Measurements from ENCODE around the gene TRAF3IP3. TPM values are rescaled to one million over a fixed set of nuclear protein-coding genes. Genes with fewer than 3 reads are reported as not detected.

Gene TRAF3IP3
- total RNA-seq, 1 experiment from 2014 or later, result not detected

DNA sequence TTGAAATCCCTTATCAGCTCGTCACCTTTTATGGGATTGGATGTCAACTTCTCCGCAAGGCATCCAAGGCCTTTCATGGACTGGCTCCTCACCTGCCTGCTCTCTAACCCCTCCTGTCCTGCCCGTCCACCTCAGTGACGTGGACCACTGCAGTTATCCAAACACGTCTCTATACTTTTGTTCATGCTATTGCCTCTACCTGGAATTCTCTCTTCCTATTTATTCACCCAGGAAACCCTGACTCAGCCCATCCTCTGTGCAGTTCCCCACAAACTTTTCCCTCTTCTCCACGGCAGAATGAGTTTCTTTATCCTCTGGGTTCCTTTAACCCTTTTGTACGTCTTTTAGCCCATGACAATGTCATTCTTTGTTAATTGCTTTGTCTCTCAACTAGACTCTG is 66.9 kb downstream of the TRAF3IP3 start:
- Histone ChIP-seq H3K4me3 (no peak overlapping the region), H3K27me3 (ENCODE audit: insufficient read depth, low read depth) (no peaks in the 10 kb centered on the region), H3K9me2 (ENCODE audit: insufficient read depth) (no peaks in the 10 kb centered on the region), H3K4me1 (replicated peaks; ENCODE audit: insufficient read depth) (peaks cover 4% of the 10 kb centered on the region; the same call in 1 of the 2 replicates), H3K27ac (no peak overlapping the region), H3K9me3 (ENCODE audit: insufficient read depth, low read depth) (no peaks in the 10 kb centered on the region), H2AFZ (no peak overlapping the region), H3K79me2 (ENCODE audit: low read depth) (no peaks in the 10 kb centered on the region), H3K36me3 (ENCODE audit: low read depth) (no peaks in the 10 kb centered on the region), H4K20me1 (ENCODE audit: insufficient read depth) (no peaks in the 10 kb centered on the region), H3F3A (ENCODE audit: insufficient read depth, low read depth) (peaks cover 13% of the 10 kb centered on the region; the same call in 1 of the 2 replicates), H3K4me2 (peak overlapping the region; percentile 25; the same call in 1 of the 2 replicates)
- DNase-seq, result no peak
- no peak for TF ChIP-seq CTCF (conservative IDR thresholded peaks at IDR 0.05)
- no peak for TF ChIP-seq EZH2 (IDR thresholded peaks at IDR 0.05; ENCODE audit: low read depth)
- ChIA-PET POLR2A (ENCODE audit: unreplicated experiment) (no interaction called here), CTCF (interaction anchor here (0.6 to 1.7 kb wide), 6 partner anchors 15 to 233 kb away, joined by 3 to 12 read pairs (median 4); partner anchors contain the start of gene IRF6)
- BruUV-seq (replicated peaks), result no TSS peak
- intact Hi-C loops (cut with micrococcal nuclease; ENCODE audit: unreplicated experiment), result loop anchor here (5.0 to 10.0 kb wide), 2 partner anchors 75 to 248 kb away; no protein-coding TSS in a partner anchor

- Histone ChIP-seq H3K27ac (no peak overlapping the region), H3K79me2 (ENCODE audit: low read depth) (peaks cover 5% of the 10 kb centered on the region), H3K4me1 (replicated peaks; ENCODE audit: insufficient read depth) (peaks cover 4% of the 10 kb centered on the region; the same call in 1 of the 2 replicates), H3K9me3 (ENCODE audit: insufficient read depth, low read depth) (no peaks in the 10 kb centered on the region), H2AFZ (no peak overlapping the region), H3K9me2 (ENCODE audit: insufficient read depth) (no peaks in the 10 kb centered on the region), H3F3A (ENCODE audit: insufficient read depth, low read depth) (peaks cover 13% of the 10 kb centered on the region; the same call in 1 of the 2 replicates), H3K4me3 (no peak overlapping the region), H3K27me3 (ENCODE audit: insufficient read depth, low read depth) (no peaks in the 10 kb centered on the region), H3K4me2 (peak overlapping the region; percentile 25; the same call in 1 of the 2 replicates), H4K20me1 (ENCODE audit: insufficient read depth) (no peaks in the 10 kb centered on the region), H3K36me3 (ENCODE audit: low read depth) (no peaks in the 10 kb centered on the region)
- no TSS peak for BruUV-seq (replicated peaks)
- no peak for DNase-seq
- TF ChIP-seq CTCF (conservative IDR thresholded peaks at IDR 0.05) (peak; percentile 87), EZH2 (IDR thresholded peaks at IDR 0.05; ENCODE audit: low read depth) (no peak)
- POLR2A ChIA-PET (ENCODE audit: unreplicated experiment), result interaction anchor here (0.6 kb wide), 1 partner anchor 47 kb away, joined by 4 read pairs; no protein-coding TSS in a partner anchor
- intact Hi-C loops (cut with micrococcal nuclease; ENCODE audit: unreplicated experiment), result loop anchor here (5.0 to 10.0 kb wide), 2 partner anchors 76 to 249 kb away; no protein-coding TSS in a partner anchor
- CTCF ChIA-PET, result interaction anchor here (0.6 to 1.7 kb wide), 6 partner anchors 15 to 232 kb away, joined by 3 to 12 read pairs (median 4); partner anchors contain the start of gene IRF6
Observed at GRCh38 chr1:209823143-209824041, 67.5 kb downstream of the TRAF3IP3 start.

DNA sequence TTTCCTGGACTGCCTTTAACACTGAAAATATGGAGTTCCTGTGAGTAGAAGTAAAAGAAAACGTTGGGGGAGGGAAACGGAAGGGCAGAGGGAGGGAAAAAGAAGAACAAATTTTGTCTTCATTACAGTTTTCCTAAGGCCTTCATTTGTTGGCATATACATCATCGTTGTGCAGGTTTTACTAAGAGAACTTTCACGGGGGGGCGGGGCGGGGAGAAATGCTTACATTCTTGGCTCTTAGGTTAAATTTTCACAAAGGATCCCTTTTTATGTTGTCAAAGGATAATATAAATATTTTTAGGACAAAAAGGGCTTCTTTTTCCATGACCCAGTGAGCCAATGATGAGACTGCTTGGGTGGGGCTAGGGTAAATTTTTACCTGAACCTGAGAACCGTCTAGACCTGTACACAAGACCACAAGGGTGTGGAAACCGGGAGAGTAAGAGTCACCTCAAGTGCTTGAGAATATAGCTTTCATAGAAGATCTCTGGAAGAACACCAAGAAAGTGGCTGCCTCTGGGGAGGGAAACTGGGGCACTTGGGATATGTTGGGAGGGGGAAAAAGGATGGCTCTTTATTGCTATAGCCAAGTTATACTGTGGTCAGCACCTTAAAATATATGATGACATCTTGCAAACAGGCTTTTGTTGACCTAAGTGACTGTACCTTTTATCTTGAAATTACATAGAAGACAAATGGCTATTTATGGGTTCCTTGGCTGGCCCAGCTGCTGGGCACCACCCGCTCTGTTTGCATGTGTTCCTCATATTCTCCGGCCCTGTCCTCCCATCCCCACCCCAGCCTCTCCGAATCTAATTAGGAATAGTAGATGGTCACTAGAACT is 70.0 kb downstream of the TRAF3IP3 start:
- H3K27ac ChIP-seq, result no peak overlapping the region

More for the DNA sequence above, 70.0 kb downstream of the TRAF3IP3 start:
- Histone ChIP-seq H3K4me2 (no peak overlapping the region), H3K9me3 (ENCODE audit: insufficient read depth, low read depth) (no peaks in the 10 kb centered on the region), H3K79me2 (ENCODE audit: low read depth) (peaks cover 28% of the 10 kb centered on the region), H4K20me1 (ENCODE audit: insufficient read depth) (peaks cover 3% of the 10 kb centered on the region; the same call in 1 of the 2 replicates), H3K36me3 (ENCODE audit: low read depth) (peaks cover 15% of the 10 kb centered on the region), H3K4me3 (no peak overlapping the region), H3F3A (ENCODE audit: insufficient read depth, low read depth) (peaks cover 16% of the 10 kb centered on the region; the same call in 1 of the 2 replicates), H3K27me3 (ENCODE audit: insufficient read depth, low read depth) (no peaks in the 10 kb centered on the region), H3K4me1 (replicated peaks; ENCODE audit: insufficient read depth) (peaks cover 18% of the 10 kb centered on the region), H3K9me2 (ENCODE audit: insufficient read depth) (no peaks in the 10 kb centered on the region), H2AFZ (no peak overlapping the region)
- CTCF ChIA-PET, result interaction anchor here (0.7 to 2.3 kb wide), 2 partner anchors 14 to 251 kb away, joined by 3 to 9 read pairs; no protein-coding TSS in a partner anchor
- BruUV-seq (replicated peaks), result no TSS peak
- intact Hi-C loops (cut with micrococcal nuclease; ENCODE audit: unreplicated experiment), result loop anchor here (2.0 to 10.0 kb wide), 3 partner anchors 19 to 251 kb away; partner anchors contain the start of genes C1orf74 and IRF6
- no peak for DNase-seq
- POLR2A ChIA-PET (ENCODE audit: unreplicated experiment), result no interaction called here
- TF ChIP-seq CTCF (conservative IDR thresholded peaks at IDR 0.05), result no peak
- no peak for TF ChIP-seq EZH2 (IDR thresholded peaks at IDR 0.05; ENCODE audit: low read depth)
